ENCODE data around the gene TBC1D24. TPM values are rescaled to one million over a fixed set of nuclear protein-coding genes. Genes with fewer than 3 reads are reported as not detected.

Gene TBC1D24
- total and polyA plus RNA-seq, 2 donors (not counting 1 experiment from before 2014, with no cell fraction given) = 7.1 to 9.4 TPM

DNA sequence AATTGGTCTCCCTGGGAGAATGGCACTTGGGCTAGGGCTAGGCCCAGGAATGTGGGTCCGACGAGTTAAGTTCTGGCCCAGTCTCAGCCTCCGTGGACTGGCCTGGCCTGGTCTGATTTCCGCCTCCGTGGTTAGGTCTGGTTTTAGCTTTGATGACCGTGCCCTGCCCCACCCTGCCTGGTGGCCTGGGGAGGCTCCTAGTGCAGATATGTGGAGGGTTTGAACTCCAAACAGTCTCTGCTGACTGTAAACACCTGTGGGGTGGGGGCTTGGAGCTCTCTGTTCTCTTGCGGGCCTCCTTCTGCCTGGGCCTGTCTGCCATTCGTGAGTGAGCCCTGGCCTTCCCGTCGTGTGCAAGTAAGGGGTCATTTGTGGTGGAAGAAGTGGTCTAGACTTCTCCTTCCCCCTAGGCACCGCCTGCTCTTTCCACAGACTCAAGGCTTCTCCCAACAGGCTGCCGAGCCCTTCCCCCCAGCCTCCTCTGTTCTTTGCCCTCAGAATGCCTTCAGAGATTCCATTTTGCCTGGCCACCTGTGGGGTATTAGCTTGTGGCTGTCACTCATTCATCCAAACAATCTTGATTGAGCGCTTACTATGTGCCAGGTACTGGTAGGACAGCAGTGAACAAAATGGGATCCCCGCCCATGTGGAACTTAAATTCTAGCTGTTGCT, 40.4 kb downstream of the TBC1D24 start:
- no peaks in the 10 kb centered on the region for H3K9me3 ChIP-seq (ENCODE audit: control extremely low read depth in 1 of 3, control insufficient read depth in 2 of 3, insufficient read depth in 1 of 3, low read length in 2 of 3)
- peaks cover 0 to 20% of the 10 kb centered on the region in 2 experiments for H3K36me3 ChIP-seq (replicated peaks in 1 of 2; ENCODE audit: control extremely low read depth in 1 of 2, control insufficient read depth in 1 of 2, extremely low read depth in 1 of 2, insufficient read depth in 2 of 2, low read length in 1 of 2)
- Mint-ChIP-seq H3K4me1 (peaks cover 77% of the 10 kb centered on the region), H3K4me3 (peak overlapping the region; percentile 95), H3K27ac (peak overlapping the region; percentile 96), H3K27me3 (no peaks in the 10 kb centered on the region), H3K9me3 (ENCODE audit: insufficient read depth) (no peaks in the 10 kb centered on the region)
- no peak for ATAC-seq (ENCODE audit: low read depth)
- ChIA-PET CTCF (interaction anchor here (0.6 to 2.3 kb wide), 6 partner anchors 9 to 562 kb away, joined by 3 to 8 read pairs (median 4); no protein-coding TSS in a partner anchor), POLR2A (interaction anchor here (0.5 to 3.7 kb wide), 5 partner anchors 17 to 170 kb away, joined by 3 to 25 read pairs (median 4); partner anchors contain the start of genes CEMP1 and PDPK1)
- H4K20me1 ChIP-seq (ENCODE audit: control insufficient read depth, insufficient read depth, low read length, poor library complexity, severe bottlenecking) = peaks cover 55% of the 10 kb centered on the region
- intact Hi-C loops (cut with micrococcal nuclease) = no loop called here
- peaks cover 75 to 84% of the 10 kb centered on the region in 2 donors for H3K4me1 ChIP-seq (ENCODE audit: control insufficient read depth in 2 of 2, insufficient read depth in 2 of 2, low read length in 2 of 2)
- no peak for TF ChIP-seq EZH2 (IDR thresholded peaks at IDR 0.05; ENCODE audit: borderline replicate concordance, insufficient read depth, low read depth, low read length, poor library complexity, severe bottlenecking)
- TF ChIP-seq, protein P1, sequence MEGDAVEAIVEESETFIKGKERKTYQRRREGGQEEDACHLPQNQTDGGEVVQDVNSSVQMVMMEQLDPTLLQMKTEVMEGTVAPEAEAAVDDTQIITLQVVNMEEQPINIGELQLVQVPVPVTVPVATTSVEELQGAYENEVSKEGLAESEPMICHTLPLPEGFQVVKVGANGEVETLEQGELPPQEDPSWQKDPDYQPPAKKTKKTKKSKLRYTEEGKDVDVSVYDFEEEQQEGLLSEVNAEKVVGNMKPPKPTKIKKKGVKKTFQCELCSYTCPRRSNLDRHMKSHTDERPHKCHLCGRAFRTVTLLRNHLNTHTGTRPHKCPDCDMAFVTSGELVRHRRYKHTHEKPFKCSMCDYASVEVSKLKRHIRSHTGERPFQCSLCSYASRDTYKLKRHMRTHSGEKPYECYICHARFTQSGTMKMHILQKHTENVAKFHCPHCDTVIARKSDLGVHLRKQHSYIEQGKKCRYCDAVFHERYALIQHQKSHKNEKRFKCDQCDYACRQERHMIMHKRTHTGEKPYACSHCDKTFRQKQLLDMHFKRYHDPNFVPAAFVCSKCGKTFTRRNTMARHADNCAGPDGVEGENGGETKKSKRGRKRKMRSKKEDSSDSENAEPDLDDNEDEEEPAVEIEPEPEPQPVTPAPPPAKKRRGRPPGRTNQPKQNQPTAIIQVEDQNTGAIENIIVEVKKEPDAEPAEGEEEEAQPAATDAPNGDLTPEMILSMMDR (IDR thresholded peaks at IDR 0.05) = no peak
- peak overlapping the region; percentile 81 to 99 for H3K27ac ChIP-seq (ENCODE audit: low read length in 2 of 2)
- peak overlapping the region; percentile 91 for H3K4me2 ChIP-seq (replicated peaks; ENCODE audit: low read depth, low read length, poor library complexity, severe bottlenecking)
- peak overlapping the region; percentile 75 to 96 (median 82) for H3K4me3 ChIP-seq (ENCODE audit: control extremely low read depth in 1 of 5, extremely low read depth in 1 of 5, insufficient read depth in 1 of 5, low read depth in 2 of 5, low read length in 4 of 5)
- H3K79me2 ChIP-seq (ENCODE audit: control insufficient read depth, insufficient read depth, low read length) = peaks cover 79% of the 10 kb centered on the region
- H3K9ac ChIP-seq (ENCODE audit: low read length) = peak overlapping the region; percentile 98
- DNase-seq = no peak
- 37% methylated on average over 8 of the region's 14 CpGs for WGBS (ENCODE audit: insufficient coverage)
- H3K27me3 ChIP-seq (replicated peaks in 1 of 4; ENCODE audit: control extremely low read depth in 1 of 4, control insufficient read depth in 3 of 4, insufficient read depth in 4 of 4, low read length in 3 of 4) = no peaks in the 10 kb centered on the region
- H2AFZ ChIP-seq (ENCODE audit: insufficient read depth, low read depth, low read length, poor library complexity, severe bottlenecking) = no peak overlapping the region

All from B cell (primary cell).